WTC11 (cell line): ENCODE measurements around the gene MET. TPM values are rescaled to one million over a fixed set of nuclear protein-coding genes. Genes with fewer than 3 reads are reported as not detected.

Experiments used
- ATAC-seq: fragments of 200-7000 bp; cut with Tn5 transposase; 2 replicates; pipeline ENCODE4 v1.10.0; 2021; ENCODE audit warnings: mild to moderate bottlenecking, moderate library complexity
- CTCF ChIA-PET: fragments of 300-600 bp; sonication (Branson Sonifier 250); formaldehyde crosslinking; loops from one replicate; lab custom pipeline; 2021; ENCODE audit warnings: antibody characterized with exemption; lab: Charles Lee
- POLR2A ChIA-PET: fragments of 350-600 bp; sonication (Branson Sonifier 250); formaldehyde crosslinking; loops from one replicate; lab custom pipeline; 2021; ENCODE audit warnings: antibody characterized with exemption; lab: Charles Lee
- DNase-seq: peaks from one replicate; pipeline ENCODE4 v3.0.0; 2021; ENCODE audit warnings: low spot score
- H3K27ac Mint-ChIP-seq: 2 replicates; pipeline ENCODE4 v1.8.0; 2021; ENCODE audit warnings: mixed read lengths
- H3K27me3 Mint-ChIP-seq: 2 replicates; pipeline ENCODE4 v1.8.0; 2021; ENCODE audit warnings: low read depth, mild to moderate bottlenecking, moderate library complexity, mixed read lengths
- H3K36me3 Mint-ChIP-seq: 2 replicates; pipeline ENCODE4 v1.8.0; 2021; ENCODE audit warnings: mixed read lengths
- H3K4me1 Mint-ChIP-seq: 2 replicates; pipeline ENCODE4 v1.8.0; 2022; ENCODE audit warnings: mixed read lengths
- H3K4me3 Mint-ChIP-seq: 2 replicates; pipeline ENCODE4 v1.8.0; 2021; ENCODE audit warnings: mild to moderate bottlenecking, moderate library complexity, mixed read lengths
- H3K9me3 Mint-ChIP-seq: 2 replicates; pipeline ENCODE4 v1.8.0; 2021; ENCODE audit warnings: mixed read lengths
- ETV6 ChIP-seq: sonication (generic); formaldehyde crosslinking; IDR thresholded peaks from 2 replicates; pipeline ENCODE4 v1.8.1; 2022; ENCODE audit warnings: mild to moderate bottlenecking, missing genetic modification reagents
- FOXP1 ChIP-seq: sonication (generic); formaldehyde crosslinking; IDR thresholded peaks from 2 replicates; pipeline ENCODE4 v1.8.0; 2022; ENCODE audit warnings: missing genetic modification reagents, mild to moderate bottlenecking, moderate library complexity, borderline replicate concordance
- MAX ChIP-seq: sonication (generic); formaldehyde crosslinking; IDR thresholded peaks from 2 replicates; pipeline ENCODE4 v1.8.0; 2022; ENCODE audit warnings: mild to moderate bottlenecking, missing genetic modification reagents
- MXD4 ChIP-seq: fragments of 250-450 bp; sonication (Bioruptor Pico); IDR thresholded peaks from 2 replicates; pipeline ENCODE4 v1.8.0; 2021; ENCODE audit warnings: mild to moderate bottlenecking, moderate library complexity, borderline replicate concordance
- NFE2L1 ChIP-seq: sonication (generic); formaldehyde crosslinking; IDR thresholded peaks from 2 replicates; pipeline ENCODE4 v1.8.1; 2023; ENCODE audit warnings: missing genetic modification reagents
- OVOL2 ChIP-seq: fragments of 250-450 bp; sonication (Bioruptor Pico); IDR thresholded peaks from 2 replicates; pipeline ENCODE4 v1.9.0; 2021; ENCODE audit warnings: mild to moderate bottlenecking, borderline replicate concordance
- PRDM15 ChIP-seq: sonication (generic); formaldehyde crosslinking; IDR thresholded peaks from 2 replicates; pipeline ENCODE4 v1.8.0; 2022; ENCODE audit warnings: missing genetic modification reagents
- USF1 ChIP-seq: sonication (generic); formaldehyde crosslinking; IDR thresholded peaks from 2 replicates; pipeline ENCODE4 v1.8.0; 2022; ENCODE audit warnings: mild to moderate bottlenecking, missing genetic modification reagents
- ZNF281 ChIP-seq: sonication (generic); formaldehyde crosslinking; IDR thresholded peaks from 2 replicates; pipeline ENCODE4 v1.8.0; 2023; ENCODE audit warnings: mild to moderate bottlenecking, missing genetic modification reagents
- ZNF317 ChIP-seq: sonication (generic); formaldehyde crosslinking; IDR thresholded peaks from 2 replicates; pipeline ENCODE4 v1.8.1; 2023; ENCODE audit warnings: low read depth, mild to moderate bottlenecking, moderate library complexity, missing genetic modification reagents, borderline replicate concordance
- ZNF416 ChIP-seq: fragments of 250-450 bp; sonication (Bioruptor Pico); IDR thresholded peaks from 2 replicates; pipeline ENCODE4 v1.9.0; 2021; ENCODE audit warnings: mild to moderate bottlenecking, inconsistent platforms
- ZNF423 ChIP-seq: fragments of 250-450 bp; sonication (Bioruptor Pico); IDR thresholded peaks from 2 replicates; pipeline ENCODE4 v2.1.2; 2022; ENCODE audit warnings: mild to moderate bottlenecking, moderate library complexity
- total RNA-seq: library from RNA; stranded (reverse); gene quantifications from 3 replicates; pipeline ENCODE4 v1.2.3, GENCODE V29; 2021
- TF ChIP-seq, protein P1 (sequence below): fragments of 250-450 bp; sonication (Bioruptor Pico); IDR thresholded peaks from 2 replicates; pipeline ENCODE4 v1.8.0; 2021; ENCODE audit warnings: mild to moderate bottlenecking
- TF ChIP-seq, protein P2 (sequence below): sonication (generic); formaldehyde crosslinking; IDR thresholded peaks from 2 replicates; pipeline ENCODE4 v1.8.1; 2022; ENCODE audit warnings: low read depth, missing genetic modification reagents, borderline replicate concordance

MET gene
- total RNA-seq, 1 experiment from 2014 or later: 9.4 TPM

DNA sequence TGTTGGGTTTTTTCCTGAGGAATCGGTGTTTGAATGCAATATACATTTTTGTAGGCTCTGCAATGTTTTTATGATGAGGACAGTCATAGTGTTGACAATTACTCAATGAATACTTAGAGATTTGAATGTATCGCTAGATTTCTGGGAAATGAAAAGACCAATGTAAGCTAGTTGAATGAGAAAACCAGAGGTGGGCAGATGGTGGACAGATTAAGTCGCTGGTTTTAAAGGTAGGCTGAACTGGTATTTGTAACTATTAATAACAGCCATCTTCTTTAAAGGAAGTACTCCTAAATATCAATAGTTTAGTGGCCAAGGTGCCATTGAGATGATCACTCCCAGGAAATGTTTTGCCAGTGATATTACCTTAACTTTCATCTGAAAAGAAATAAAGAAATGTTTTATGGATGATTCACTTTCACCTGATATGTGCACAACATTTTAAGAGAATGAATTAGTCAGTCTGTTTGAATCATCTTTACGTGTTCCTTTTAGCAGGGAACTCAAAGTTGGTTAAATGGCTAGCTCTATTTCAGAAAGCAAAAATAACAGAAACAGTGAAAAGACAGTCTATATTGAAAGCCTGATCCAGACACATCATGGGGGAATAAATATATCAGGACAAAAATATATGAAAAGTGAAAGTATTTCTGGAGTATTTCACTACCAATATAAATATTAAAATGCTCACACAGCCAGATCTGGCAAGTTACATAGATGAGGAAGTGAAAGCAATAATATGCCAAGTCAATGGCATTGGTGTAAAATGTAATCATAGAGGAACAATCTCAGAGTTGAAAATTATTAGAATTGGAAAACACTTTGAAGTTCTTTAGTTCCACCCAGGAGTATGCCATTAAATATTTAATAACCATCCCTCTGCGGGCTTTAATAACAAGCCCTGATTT lies 20.7 kb downstream of the MET start:
- POLR2A ChIA-PET: no interaction called here

DNA sequence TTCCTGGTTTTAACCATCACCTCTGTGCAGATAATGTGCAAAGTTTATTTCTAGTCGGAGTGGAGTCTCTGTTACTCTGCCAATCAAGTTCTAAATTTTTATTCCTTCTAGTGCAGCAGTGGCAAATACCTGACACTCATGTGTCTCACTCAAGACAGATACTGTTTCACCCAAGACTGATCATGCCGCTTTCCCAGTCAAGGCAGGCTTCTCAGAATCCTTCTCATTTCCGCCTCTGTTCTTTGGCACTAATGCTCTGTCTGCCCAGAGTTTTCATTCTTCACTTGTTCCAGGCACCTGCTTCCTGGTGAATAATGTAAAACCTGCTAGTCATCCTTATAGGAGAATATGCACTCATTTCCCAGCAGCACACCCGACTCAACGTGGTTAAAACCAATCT lies 24.7 kb downstream of the MET start:
- no peaks in the 10 kb centered on the region for H3K9me3 Mint-ChIP-seq
- TF ChIP-seq MAX (CRISPR knock-in tag) (no peak), OVOL2 (CRISPR knock-in tag) (no peak), ZNF416 (CRISPR knock-in tag) (no peak), NFE2L1 (CRISPR knock-in tag) (no peak), ZNF317 (CRISPR knock-in tag) (no peak), PRDM15 (CRISPR knock-in tag) (no peak), ZNF423 (CRISPR knock-in tag) (no peak), USF1 (no peak)
- TF ChIP-seq, protein P1, sequence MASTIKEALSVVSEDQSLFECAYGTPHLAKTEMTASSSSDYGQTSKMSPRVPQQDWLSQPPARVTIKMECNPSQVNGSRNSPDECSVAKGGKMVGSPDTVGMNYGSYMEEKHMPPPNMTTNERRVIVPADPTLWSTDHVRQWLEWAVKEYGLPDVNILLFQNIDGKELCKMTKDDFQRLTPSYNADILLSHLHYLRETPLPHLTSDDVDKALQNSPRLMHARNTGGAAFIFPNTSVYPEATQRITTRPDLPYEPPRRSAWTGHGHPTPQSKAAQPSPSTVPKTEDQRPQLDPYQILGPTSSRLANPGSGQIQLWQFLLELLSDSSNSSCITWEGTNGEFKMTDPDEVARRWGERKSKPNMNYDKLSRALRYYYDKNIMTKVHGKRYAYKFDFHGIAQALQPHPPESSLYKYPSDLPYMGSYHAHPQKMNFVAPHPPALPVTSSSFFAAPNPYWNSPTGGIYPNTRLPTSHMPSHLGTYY: no peak
- ChIA-PET POLR2A (no interaction called here), CTCF (no interaction called here)
- peaks cover 18% of the 10 kb centered on the region for H3K4me1 Mint-ChIP-seq
- H3K4me3 Mint-ChIP-seq: no peak overlapping the region
- H3K27ac Mint-ChIP-seq: no peak overlapping the region
- H3K27me3 Mint-ChIP-seq: no peaks in the 10 kb centered on the region
- no peak for ATAC-seq
- DNase-seq: no peak
- H3K36me3 Mint-ChIP-seq: no peaks in the 10 kb centered on the region

More for the DNA sequence above, 20.7 kb downstream of the MET start:
- H3K27me3 Mint-ChIP-seq: no peaks in the 10 kb centered on the region
- no peaks in the 10 kb centered on the region for H3K36me3 Mint-ChIP-seq
- H3K4me1 Mint-ChIP-seq: peaks cover 26% of the 10 kb centered on the region
- no peak overlapping the region for H3K27ac Mint-ChIP-seq
- TF ChIP-seq FOXP1 (no peak), MXD4 (CRISPR knock-in tag) (no peak), ETV6 (no peak), ZNF281 (CRISPR knock-in tag) (no peak)
- TF ChIP-seq, protein P2, sequence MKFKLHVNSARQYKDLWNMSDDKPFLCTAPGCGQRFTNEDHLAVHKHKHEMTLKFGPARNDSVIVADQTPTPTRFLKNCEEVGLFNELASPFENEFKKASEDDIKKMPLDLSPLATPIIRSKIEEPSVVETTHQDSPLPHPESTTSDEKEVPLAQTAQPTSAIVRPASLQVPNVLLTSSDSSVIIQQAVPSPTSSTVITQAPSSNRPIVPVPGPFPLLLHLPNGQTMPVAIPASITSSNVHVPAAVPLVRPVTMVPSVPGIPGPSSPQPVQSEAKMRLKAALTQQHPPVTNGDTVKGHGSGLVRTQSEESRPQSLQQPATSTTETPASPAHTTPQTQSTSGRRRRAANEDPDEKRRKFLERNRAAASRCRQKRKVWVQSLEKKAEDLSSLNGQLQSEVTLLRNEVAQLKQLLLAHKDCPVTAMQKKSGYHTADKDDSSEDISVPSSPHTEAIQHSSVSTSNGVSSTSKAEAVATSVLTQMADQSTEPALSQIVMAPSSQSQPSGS (CRISPR knock-in tag): no peak
- H3K4me3 Mint-ChIP-seq: no peak overlapping the region
- no peak for DNase-seq
- H3K9me3 Mint-ChIP-seq: no peaks in the 10 kb centered on the region
- CTCF ChIA-PET: no interaction called here
- ATAC-seq: no peak
